ENCODE measurements around the gene DUSP14.

DNA sequence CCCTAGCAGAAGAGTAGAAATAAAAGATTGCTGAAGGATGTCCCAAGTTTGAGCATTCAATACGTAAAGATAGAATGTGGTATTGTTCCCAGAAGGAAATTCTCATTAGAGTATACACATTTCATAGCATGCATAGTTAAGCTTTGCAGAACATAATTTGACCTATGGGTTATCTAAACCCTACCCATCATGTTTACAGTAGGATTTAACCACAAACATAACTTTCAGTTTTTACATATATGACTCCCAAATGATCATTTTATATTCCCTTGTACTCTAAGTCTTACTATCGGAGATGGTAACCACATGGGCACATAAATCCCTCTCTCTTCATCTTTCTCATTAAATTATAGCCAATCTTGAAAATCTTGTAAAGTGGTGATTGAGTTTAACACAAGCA lies 68.6 kb downstream of the DUSP14 start:
- TF ChIP-seq POLR2A (IDR thresholded peaks at IDR 0.05), result no peak
- TF ChIP-seq, protein P1, sequence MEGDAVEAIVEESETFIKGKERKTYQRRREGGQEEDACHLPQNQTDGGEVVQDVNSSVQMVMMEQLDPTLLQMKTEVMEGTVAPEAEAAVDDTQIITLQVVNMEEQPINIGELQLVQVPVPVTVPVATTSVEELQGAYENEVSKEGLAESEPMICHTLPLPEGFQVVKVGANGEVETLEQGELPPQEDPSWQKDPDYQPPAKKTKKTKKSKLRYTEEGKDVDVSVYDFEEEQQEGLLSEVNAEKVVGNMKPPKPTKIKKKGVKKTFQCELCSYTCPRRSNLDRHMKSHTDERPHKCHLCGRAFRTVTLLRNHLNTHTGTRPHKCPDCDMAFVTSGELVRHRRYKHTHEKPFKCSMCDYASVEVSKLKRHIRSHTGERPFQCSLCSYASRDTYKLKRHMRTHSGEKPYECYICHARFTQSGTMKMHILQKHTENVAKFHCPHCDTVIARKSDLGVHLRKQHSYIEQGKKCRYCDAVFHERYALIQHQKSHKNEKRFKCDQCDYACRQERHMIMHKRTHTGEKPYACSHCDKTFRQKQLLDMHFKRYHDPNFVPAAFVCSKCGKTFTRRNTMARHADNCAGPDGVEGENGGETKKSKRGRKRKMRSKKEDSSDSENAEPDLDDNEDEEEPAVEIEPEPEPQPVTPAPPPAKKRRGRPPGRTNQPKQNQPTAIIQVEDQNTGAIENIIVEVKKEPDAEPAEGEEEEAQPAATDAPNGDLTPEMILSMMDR (IDR thresholded peaks at IDR 0.05), result no peak

Measured in vagina (tissue), 2 donors.